H1 (cell line): Measurements from ENCODE around the gene TUBGCP2. TPM values are rescaled to one million over a fixed set of nuclear protein-coding genes. Genes with fewer than 3 reads are reported as not detected.
A peak's percentile ranks its signal among the peaks of the same experiment; 100 is the strongest.

ENCODE experiments used
- CTCF ChIA-PET: fragments of 300-600 bp; sonication (Branson Sonifier 250); formaldehyde crosslinking; loops from one replicate; lab custom pipeline; 2021; ENCODE audit not compliant: partially characterized antibody; lab: Charles Lee
- POLR2A ChIA-PET: fragments of 300-600 bp; sonication (Branson Sonifier 250); formaldehyde crosslinking; loops from one replicate; lab custom pipeline; 2021; ENCODE audit warnings: inconsistent platforms; ENCODE audit not compliant: partially characterized antibody; lab: Charles Lee
- DNase-seq, 2 experiments: peaks; one replicate each; pipeline versions ENCODE4 v3.0.0 to v3.0.0-alpha.2; 2010 to 2022; ENCODE audit warnings: low spot score in 2 of 2, low read depth in 1 of 2, mixed read lengths in 1 of 2
- FAIRE-seq: peaks from 2 replicates; lab custom pipeline; 2011; peaks lifted over from hg19 to GRCh38; lab: Jason Lieb, UNC
- H2AFZ ChIP-seq: 2 replicates; pipeline ENCODE4 v1.8.1; 2012; ENCODE audit warnings: low read length, inconsistent platforms
- H2AK5ac ChIP-seq: 2 replicates; pipeline ENCODE4 v1.6.1; 2013; ENCODE audit warnings: low read depth, low read length
- H2BK120ac ChIP-seq: replicated peaks from 2 replicates; pipeline ENCODE3; 2013; ENCODE audit warnings: low read depth, low read length, inconsistent platforms
- H2BK12ac ChIP-seq: 2 replicates; pipeline ENCODE4 v1.6.1; 2013; ENCODE audit warnings: low read depth, low read length
- H2BK15ac ChIP-seq: 2 replicates; pipeline ENCODE4 v1.6.1; 2013; ENCODE audit warnings: low read length
- H2BK20ac ChIP-seq: 2 replicates; pipeline ENCODE4 v1.6.1; 2013; ENCODE audit warnings: low read length
- H2BK5ac ChIP-seq: 2 replicates; pipeline ENCODE4 v1.6.1; 2013; ENCODE audit warnings: low read depth, low read length
- H3K14ac ChIP-seq: 2 replicates; pipeline ENCODE4 v1.6.1; 2013; ENCODE audit warnings: inconsistent platforms; ENCODE audit not compliant: insufficient read length
- H3K18ac ChIP-seq: 2 replicates; pipeline ENCODE4 v1.6.1; 2013; ENCODE audit warnings: low read length; ENCODE audit errors: extremely low read depth
- H3K23ac ChIP-seq: 2 replicates; pipeline ENCODE4 v1.6.1; 2013; ENCODE audit warnings: inconsistent platforms; ENCODE audit not compliant: insufficient read length
- H3K23me2 ChIP-seq: 2 replicates; pipeline ENCODE4 v1.6.1; 2013; ENCODE audit warnings: low read depth, low read length
- H3K27ac ChIP-seq: 2 replicates; pipeline ENCODE4 v1.6.1; 2011; ENCODE audit warnings: low read depth, low read length, inconsistent platforms
- H3K27me3 ChIP-seq, 4 experiments: replicated peaks in 1 of 4; 1 replicate in 1 of 4; 2 replicates in 3 of 4; pipeline versions ENCODE4 v1.6.1 to v1.8.1; 2011 to 2013; ENCODE audit warnings: low read length in 3 of 4, mild to moderate bottlenecking in 3 of 4, inconsistent platforms in 2 of 4, mixed read lengths in 2 of 4, moderate library complexity in 1 of 4; ENCODE audit not compliant: control insufficient read depth in 3 of 4, insufficient read depth in 3 of 4; ENCODE audit errors: extremely low read depth in 1 of 4
- H3K36me3 ChIP-seq, 4 experiments: 2 replicates each; pipeline versions ENCODE4 v1.6.1 to v1.8.1; 2011 to 2013; ENCODE audit warnings: mild to moderate bottlenecking in 4 of 4, low read length in 3 of 4, moderate library complexity in 2 of 4, control low read depth in 1 of 4, inconsistent platforms in 1 of 4; ENCODE audit not compliant: insufficient read depth in 4 of 4, control insufficient read depth in 2 of 4
- H3K4ac ChIP-seq: replicated peaks from 2 replicates; pipeline ENCODE3; 2013; ENCODE audit warnings: low read length, low read depth, mixed read lengths, inconsistent platforms; ENCODE audit not compliant: insufficient read length
- H3K4me1 ChIP-seq, 4 experiments: replicated peaks in 1 of 4; 1 replicate in 1 of 4; 2 replicates in 3 of 4; pipeline versions ENCODE4 v1.6.1 to v1.8.1; 2011 to 2013; ENCODE audit warnings: low read length in 3 of 4, inconsistent platforms in 2 of 4, mixed read lengths in 1 of 4; ENCODE audit not compliant: insufficient read depth in 4 of 4, control insufficient read depth in 3 of 4
- H3K4me2 ChIP-seq, 2 experiments: 2 replicates each; pipeline versions ENCODE4 v1.6.1 to v1.8.1; 2011 to 2013; ENCODE audit warnings: low read depth in 2 of 2, low read length in 2 of 2, control low read depth in 1 of 2, inconsistent platforms in 1 of 2, mild to moderate bottlenecking in 1 of 2; ENCODE audit not compliant: insufficient read depth in 1 of 2
- H3K4me3 ChIP-seq, 4 experiments: fragments of 200-600, 300-600 bp in 1 of 4; sonication (generic), shearing (Covaris generic), sonication (Bioruptor Twin) in 1 of 4; 2 replicates each; pipeline versions ENCODE4 v1.5.1 to v1.8.1; 2011 to 2016; ENCODE audit warnings: low read length in 4 of 4, low read depth in 3 of 4, control low read depth in 2 of 4, inconsistent platforms in 2 of 4, mild to moderate bottlenecking in 2 of 4, mixed read lengths in 1 of 4, moderate library complexity in 1 of 4; ENCODE audit not compliant: insufficient read depth in 2 of 4; ENCODE audit errors: extremely low read depth in 1 of 4
- H3K56ac ChIP-seq: replicated peaks from 2 replicates; pipeline ENCODE3; 2013; ENCODE audit warnings: low read depth, mild to moderate bottlenecking, mixed read lengths, low read length, inconsistent platforms; ENCODE audit not compliant: insufficient read length
- H3K79me1 ChIP-seq: 2 replicates; pipeline ENCODE4 v1.6.1; 2013; ENCODE audit warnings: low read depth, low read length, control low read depth
- H3K79me2 ChIP-seq, 2 experiments: 2 replicates each; pipeline versions ENCODE4 v1.6.1 to v1.8.1; 2012 to 2013; ENCODE audit warnings: low read length in 2 of 2, mild to moderate bottlenecking in 2 of 2, inconsistent platforms in 1 of 2; ENCODE audit not compliant: insufficient read depth in 2 of 2, control insufficient read depth in 1 of 2
- H3K9ac ChIP-seq, 4 experiments: replicated peaks in 1 of 4; 1 replicate in 1 of 4; 2 replicates in 3 of 4; pipeline versions ENCODE4 v1.6.1 to v1.8.1; 2011 to 2013; ENCODE audit warnings: low read depth in 3 of 4, low read length in 3 of 4, control low read depth in 2 of 4, mild to moderate bottlenecking in 2 of 4, moderate library complexity in 2 of 4, inconsistent platforms in 1 of 4; ENCODE audit errors: extremely low read depth in 1 of 4
- H3K9me3 ChIP-seq, 2 experiments: 2 replicates each; pipeline versions ENCODE4 v1.6.1 to v1.8.1; 2012 to 2013; ENCODE audit warnings: mild to moderate bottlenecking in 2 of 2, moderate library complexity in 2 of 2, control low read depth in 1 of 2, inconsistent platforms in 1 of 2, low read depth in 1 of 2, low read length in 1 of 2, mixed read lengths in 1 of 2; ENCODE audit not compliant: insufficient read depth in 2 of 2
- H4K20me1 ChIP-seq, 2 experiments: replicated peaks in 1 of 2; 2 replicates each; pipeline versions ENCODE3 to v1.8.1; 2011 to 2013; ENCODE audit warnings: inconsistent platforms in 2 of 2, low read length in 2 of 2, mild to moderate bottlenecking in 1 of 2; ENCODE audit not compliant: insufficient read depth in 2 of 2, control insufficient read depth in 1 of 2
- H4K5ac ChIP-seq: 2 replicates; pipeline ENCODE4 v1.6.1; 2013; ENCODE audit warnings: low read length, low read depth, mixed read lengths, inconsistent platforms; ENCODE audit not compliant: insufficient read length
- H4K8ac ChIP-seq: 2 replicates; pipeline ENCODE4 v1.8.0; 2013; ENCODE audit warnings: mild to moderate bottlenecking, moderate library complexity, low read length, inconsistent platforms; ENCODE audit not compliant: insufficient read depth; ENCODE audit errors: extremely low read depth
- H4K91ac ChIP-seq: replicated peaks from 2 replicates; pipeline ENCODE3; 2013; ENCODE audit warnings: low read length, mixed read lengths, inconsistent platforms; ENCODE audit not compliant: insufficient read length
- BCL11A ChIP-seq, 2 experiments: IDR thresholded peaks; one replicate each; pipeline ENCODE4 v1.6.1; 2011; ENCODE audit warnings: low read depth in 2 of 2, low read length in 2 of 2, mild to moderate bottlenecking in 2 of 2
- CREB1 ChIP-seq: IDR thresholded peaks from 2 replicates; pipeline ENCODE4 v1.6.1; 2012; ENCODE audit warnings: inconsistent platforms
- FOSL1 ChIP-seq: IDR thresholded peaks from 2 replicates; pipeline ENCODE4 v1.6.1; 2011; ENCODE audit warnings: mild to moderate bottlenecking, low read depth, low read length, moderate library complexity; ENCODE audit not compliant: insufficient read depth
- HDAC6 ChIP-seq: IDR thresholded peaks from one replicate; pipeline ENCODE4 v1.7.1; 2012; ENCODE audit warnings: low read depth, mild to moderate bottlenecking, inconsistent platforms, low read length, moderate library complexity
- RAD21 ChIP-seq, 2 experiments: IDR thresholded peaks in 1 of 2; conservative IDR thresholded peaks in 1 of 2; 2 replicates each; pipeline ENCODE4 v1.6.1; 2011; ENCODE audit warnings: low read depth in 2 of 2, low read length in 2 of 2, improper control_type of control experiment in 1 of 2, inconsistent platforms in 1 of 2, mild to moderate bottlenecking in 1 of 2, moderate library complexity in 1 of 2
- SIN3A ChIP-seq, 2 experiments: IDR thresholded peaks in 1 of 2; conservative IDR thresholded peaks in 1 of 2; 2 replicates each; pipeline ENCODE4 v1.6.1; 2011 to 2012; ENCODE audit warnings: low read length in 2 of 2, improper control_type of control experiment in 1 of 2, low read depth in 1 of 2, mild to moderate bottlenecking in 1 of 2
- WGBS, 2 experiments: shearing (Covaris generic) in 1 of 2; methylation state at CpG; one replicate each; pipeline versions ENCODE4 v1.1.6 to v1.1.7; 2013 to 2015; ENCODE audit warnings: low lambda C conversion rate in 2 of 2, mixed read lengths in 2 of 2, inconsistent platforms in 1 of 2, low coverage in 1 of 2, missing lambda C conversion rate in 1 of 2; ENCODE audit not compliant: insufficient replicate concordance in 2 of 2, insufficient coverage in 1 of 2, insufficient read length in 1 of 2; ENCODE audit errors: extremely low coverage in 1 of 2, missing lambda C conversion rate in 1 of 2; 5-methylcytosine and 5-hydroxymethylcytosine counted together
- polyA plus RNA-seq, 7 experiments: library from polyadenylated mRNA; depleted of rRNA in 3 of 7; stranded (reverse) in 5 of 7; unstranded in 2 of 7; fragments of >200 nt in 5 of 7; fragments of 200-250 nt in 2 of 7; gene quantifications; 1 replicate in 5 of 7; 2 replicates in 1 of 7; 4 replicates in 1 of 7; pipeline versions ENCODE4 v1.2.1 to v1.2.3, GENCODE V29; 2011 to 2013; ENCODE audit warnings: missing spikeins in 2 of 7, mixed read lengths in 2 of 7
- total RNA-seq: library from RNA; stranded (reverse); fragmentation: NEBNext Ultra II Directional; extraction: Animal tissue kit (Norgen Biotek cat#: 25700); gene quantifications from 2 replicates; pipeline ENCODE4 v1.2.1, GENCODE V29; 2021
- TF ChIP-seq, protein P1 (sequence below): IDR thresholded peaks from 2 replicates; pipeline ENCODE4 v1.6.1; 2012; ENCODE audit warnings: inconsistent platforms

Gene TUBGCP2
- total and polyA plus RNA-seq, 2 of the 8 experiments (the other 6 are each of a cell fraction or from before 2014, with no cell fraction given): 34.9 to 51.9 TPM

DNA sequence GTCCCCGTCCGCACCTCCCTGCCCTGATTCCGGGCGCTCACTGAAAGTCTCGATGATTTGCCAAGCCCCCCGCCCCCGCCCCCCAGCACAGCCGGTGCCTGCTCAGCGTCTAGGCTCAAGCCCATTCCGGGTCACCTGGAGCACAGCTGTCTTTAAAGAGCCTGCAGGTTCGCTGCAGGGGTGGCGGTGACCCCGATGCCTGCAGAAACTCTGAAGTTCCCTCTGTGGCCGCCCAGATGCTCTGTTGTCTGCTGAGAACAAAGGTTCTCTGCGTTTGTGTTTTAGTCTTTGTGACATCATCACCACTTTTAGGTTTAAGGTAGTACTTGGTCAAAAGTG, 70.2 kb downstream of the TUBGCP2 start:
- Histone ChIP-seq H2AFZ (no peak overlapping the region), H4K20me1 (peaks cover 0 to 4% of the 10 kb centered on the region in 2 experiments), H3K23me2 (peaks cover 12% of the 10 kb centered on the region; the same call in 1 of the 2 replicates), H3K56ac (no peak overlapping the region), H3K4me1 (peaks cover 3 to 23% (median 13%) of the 10 kb centered on the region in 4 experiments), H2BK20ac (no peak overlapping the region), H4K8ac (no peak overlapping the region), H2BK5ac (no peak overlapping the region), H3K79me2 (no peaks in the 10 kb centered on the region), H2BK12ac (0 out of 2 replicates have a peak overlapping the region, but pooled peaks have one; percentile 3), H2BK15ac (no peak overlapping the region), H3K9ac (no peak overlapping the region; a peak in 1 of 7 replicates), H2BK120ac (no peak overlapping the region), H3K14ac (no peak overlapping the region), H4K91ac (no peak overlapping the region), H3K79me1 (0 out of 2 replicates have a peak, but pooled peaks cover 2% of the 10 kb centered on the region), H3K4me3 (peak overlapping the region; percentile 22 to 62 (median 37); a peak in 7 of 8 replicates), H4K5ac (no peak overlapping the region), H3K27ac (no peak overlapping the region), H2AK5ac (no peak overlapping the region), H3K36me3 (peaks cover 0 to 5% (median 0%) of the 10 kb centered on the region in 4 experiments; a peak in 4 of 8 replicates), H3K4me2 (peak overlapping the region; percentile 91 to 92), H3K4ac (no peak overlapping the region), H3K23ac (no peak overlapping the region), H3K9me3 (no peaks in the 10 kb centered on the region), H3K27me3 (peaks cover 23 to 46% (median 43%) of the 10 kb centered on the region in 4 experiments), H3K18ac (peak overlapping the region; percentile 60; the same call in 1 of the 2 replicates)
- ChIA-PET POLR2A (interaction anchor here (1.0 to 1.7 kb wide), 6 partner anchors 9 to 26 kb away, joined by 3 to 6 read pairs (median 4); no protein-coding TSS in a partner anchor), CTCF (interaction anchor here (1.8 kb wide), 1 partner anchor 69 kb away, joined by 7 read pairs; no protein-coding TSS in a partner anchor)
- WGBS, 2 experiments: 12% methylated on average over 8 of the region's 15 CpGs; no CpG with 5 or more reads in 1 of the 2 experiments
- DNase-seq (no peak), FAIRE-seq (peak; percentile 19)
- TF ChIP-seq RAD21 (IDR thresholded peaks at IDR 0.05 in 1 of 2, conservative IDR thresholded peaks at IDR 0.05 in 1 of 2; ENCODE audit: low read depth in 2 of 2, low read length in 2 of 2) (no peak), CREB1 (no peak), SIN3A (conservative IDR thresholded peaks at IDR 0.05 in 1 of 2, IDR thresholded peaks at IDR 0.05 in 1 of 2; ENCODE audit: low read depth in 1 of 2, low read length in 2 of 2) (no peak), BCL11A (IDR thresholded peaks at IDR 0.05; ENCODE audit: low read depth in 2 of 2, low read length in 2 of 2) (no peak), HDAC6 (no peak), FOSL1 (no peak)
- TF ChIP-seq, protein P1, sequence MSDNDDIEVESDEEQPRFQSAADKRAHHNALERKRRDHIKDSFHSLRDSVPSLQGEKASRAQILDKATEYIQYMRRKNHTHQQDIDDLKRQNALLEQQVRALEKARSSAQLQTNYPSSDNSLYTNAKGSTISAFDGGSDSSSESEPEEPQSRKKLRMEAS: no peak
